Uterus (tissue), 4 donors: Measurements from ENCODE around the gene KLF13. TPM values are rescaled to one million over a fixed set of nuclear protein-coding genes. Genes with fewer than 3 reads are reported as not detected.

Experiments
- DNase-seq, 2 donors: peaks; one replicate each; pipeline ENCODE4 v3.0.0-alpha.2; 2019 to 2020
- H3K27ac ChIP-seq, 2 donors: fragments of 200-600 bp; sonication (generic); 1 replicate in 1 of 2; 2 replicates in 1 of 2; pipeline ENCODE4 v1.5.1; 2016 to 2018
- H3K27me3 ChIP-seq, 2 donors: fragments of 200-600 bp; sonication (generic); one replicate each; pipeline ENCODE4 v1.5.1; 2018 to 2019; ENCODE audit warnings: control low read depth in 1 of 2
- H3K36me3 ChIP-seq, 2 donors: fragments of 200-600 bp; sonication (generic); one replicate each; pipeline ENCODE4 v1.5.1; 2019; ENCODE audit warnings: control low read depth in 1 of 2
- H3K4me1 ChIP-seq, 2 donors: fragments of 200-600 bp; sonication (generic); one replicate each; pipeline ENCODE4 v1.5.1; 2018 to 2019; ENCODE audit warnings: control low read depth in 1 of 2
- H3K4me3 ChIP-seq, 2 donors: fragments of 200-600 bp; sonication (generic); 1 replicate in 1 of 2; 2 replicates in 1 of 2; pipeline ENCODE4 v1.5.1; 2018 to 2019; ENCODE audit warnings: mild to moderate bottlenecking in 1 of 2
- H3K9me3 ChIP-seq, 2 donors: fragments of 200-600 bp; sonication (generic); one replicate each; pipeline ENCODE4 v1.5.1; 2019; ENCODE audit warnings: control low read depth in 1 of 2
- POLR2A ChIP-seq, 2 donors: fragments of 450-650 bp; IDR thresholded peaks; one replicate each; pipeline ENCODE4 v1.6.1; 2016; ENCODE audit warnings: antibody characterized with exemption in 2 of 2, mild to moderate bottlenecking in 1 of 2, moderate library complexity in 1 of 2
- intact Hi-C: fragments of 100-400 bp; cut with DNase I; formaldehyde crosslinking; loops from one replicate; pipeline ENCODE4 v1.15.1; 2023; ENCODE audit warnings: low total_unique reads
- total RNA-seq, 4 donors: library from RNA; depleted of rRNA in 3 of 4; stranded (reverse); fragments of >200 nt in 3 of 4; gene quantifications; one replicate each; pipeline versions ENCODE4 v1.1.0 to v1.2.4, GENCODE V29; 2014 to 2023
- TF ChIP-seq, protein P1 (sequence below), 4 experiments: fragments of 200-600 bp in 2 of 4; fragments of 450-650 bp in 2 of 4; sonication (generic) in 2 of 4; IDR thresholded peaks; one replicate each; pipeline ENCODE4 v1.5.1; 2016 to 2019; ENCODE audit warnings: antibody characterized with exemption in 4 of 4, mild to moderate bottlenecking in 2 of 4, moderate library complexity in 1 of 4
- donor health status: DM: yes; HTN: yes; CAD: no.

The KLF13 gene
- total RNA-seq, 4 donors from 2014 or later = 20.2 to 58.8 (median 25.7) TPM

DNA sequence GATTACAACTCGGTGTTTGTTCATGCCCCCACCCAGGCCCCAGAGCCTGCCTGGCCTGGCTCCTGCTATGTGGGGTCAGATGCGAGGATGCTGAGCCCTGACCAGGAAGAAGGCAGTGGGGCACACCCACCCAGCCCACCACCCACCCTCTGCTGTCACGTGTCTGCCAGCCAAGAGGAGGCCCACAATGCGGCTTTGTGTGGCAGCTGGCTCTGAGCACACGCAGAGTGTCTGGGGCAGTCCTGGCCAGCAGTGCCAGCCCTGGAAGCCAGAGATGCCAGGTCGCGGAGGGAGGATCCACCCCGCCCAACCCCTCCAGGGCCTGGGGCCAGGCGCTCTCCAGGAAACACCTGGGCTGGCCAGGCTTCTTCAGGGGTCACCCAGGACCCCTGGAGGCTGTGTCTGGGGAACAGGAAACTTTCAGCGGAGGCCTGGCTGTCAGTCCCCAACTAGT lies 26.4 kb upstream of the KLF13 start:
- no peak for DNase-seq
- intact Hi-C loops = no loop called here
- H3K9me3 ChIP-seq = no peaks in the 10 kb centered on the region
- H3K27me3 ChIP-seq = no peaks in the 10 kb centered on the region
- H3K27ac ChIP-seq = no peak overlapping the region
- H3K4me3 ChIP-seq = no peak overlapping the region
- no peaks in the 10 kb centered on the region for H3K4me1 ChIP-seq
- no peaks in the 10 kb centered on the region for H3K36me3 ChIP-seq
- TF ChIP-seq, protein P1, sequence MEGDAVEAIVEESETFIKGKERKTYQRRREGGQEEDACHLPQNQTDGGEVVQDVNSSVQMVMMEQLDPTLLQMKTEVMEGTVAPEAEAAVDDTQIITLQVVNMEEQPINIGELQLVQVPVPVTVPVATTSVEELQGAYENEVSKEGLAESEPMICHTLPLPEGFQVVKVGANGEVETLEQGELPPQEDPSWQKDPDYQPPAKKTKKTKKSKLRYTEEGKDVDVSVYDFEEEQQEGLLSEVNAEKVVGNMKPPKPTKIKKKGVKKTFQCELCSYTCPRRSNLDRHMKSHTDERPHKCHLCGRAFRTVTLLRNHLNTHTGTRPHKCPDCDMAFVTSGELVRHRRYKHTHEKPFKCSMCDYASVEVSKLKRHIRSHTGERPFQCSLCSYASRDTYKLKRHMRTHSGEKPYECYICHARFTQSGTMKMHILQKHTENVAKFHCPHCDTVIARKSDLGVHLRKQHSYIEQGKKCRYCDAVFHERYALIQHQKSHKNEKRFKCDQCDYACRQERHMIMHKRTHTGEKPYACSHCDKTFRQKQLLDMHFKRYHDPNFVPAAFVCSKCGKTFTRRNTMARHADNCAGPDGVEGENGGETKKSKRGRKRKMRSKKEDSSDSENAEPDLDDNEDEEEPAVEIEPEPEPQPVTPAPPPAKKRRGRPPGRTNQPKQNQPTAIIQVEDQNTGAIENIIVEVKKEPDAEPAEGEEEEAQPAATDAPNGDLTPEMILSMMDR (IDR thresholded peaks at IDR 0.05) = no peak
- TF ChIP-seq POLR2A (IDR thresholded peaks at IDR 0.05) = no peak

DNA sequence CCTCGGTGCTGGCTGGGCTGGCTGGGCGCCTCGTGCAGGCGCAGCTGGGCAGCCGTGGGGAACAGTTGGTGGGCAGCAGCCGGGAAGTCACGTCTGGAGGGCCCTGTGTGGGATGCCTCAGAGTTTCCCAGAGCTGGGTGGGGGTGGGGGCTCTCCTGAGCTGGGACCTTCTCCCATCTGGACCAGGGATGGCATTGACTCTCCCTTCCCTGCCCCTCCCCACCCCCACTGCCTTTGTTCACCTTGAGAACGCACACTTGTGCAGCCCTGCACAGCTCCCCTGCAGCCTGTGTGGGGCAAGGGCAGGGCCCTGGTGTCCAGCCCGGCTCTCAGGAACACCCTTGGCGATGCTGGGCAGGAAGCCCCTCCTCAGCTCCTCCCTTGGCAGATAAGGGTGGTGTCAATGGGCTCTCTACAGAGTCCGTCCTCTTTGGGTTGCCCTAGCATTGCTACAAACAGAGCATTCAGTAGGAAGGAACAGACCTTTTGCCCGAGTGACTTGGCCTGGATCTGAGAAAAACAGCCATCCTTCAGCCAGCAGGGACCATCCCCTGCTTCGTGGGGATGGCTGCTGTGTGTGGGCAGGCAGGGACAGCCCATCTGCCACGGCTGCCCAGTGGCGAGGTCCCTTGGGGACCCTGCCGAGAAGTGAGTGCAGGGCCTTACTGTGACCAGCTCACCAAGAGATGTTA lies 25.5 kb upstream of the KLF13 start:
- H3K4me1 ChIP-seq = no peaks in the 10 kb centered on the region
- H3K4me3 ChIP-seq = no peak overlapping the region
- DNase-seq = no peak
- no peaks in the 10 kb centered on the region for H3K36me3 ChIP-seq
- H3K9me3 ChIP-seq = no peaks in the 10 kb centered on the region
- no peaks in the 10 kb centered on the region for H3K27me3 ChIP-seq
- intact Hi-C loops = no loop called here
- TF ChIP-seq, protein P1 (IDR thresholded peaks at IDR 0.05) = no peak
- TF ChIP-seq POLR2A (IDR thresholded peaks at IDR 0.05) = no peak
- no peak overlapping the region for H3K27ac ChIP-seq

DNA sequence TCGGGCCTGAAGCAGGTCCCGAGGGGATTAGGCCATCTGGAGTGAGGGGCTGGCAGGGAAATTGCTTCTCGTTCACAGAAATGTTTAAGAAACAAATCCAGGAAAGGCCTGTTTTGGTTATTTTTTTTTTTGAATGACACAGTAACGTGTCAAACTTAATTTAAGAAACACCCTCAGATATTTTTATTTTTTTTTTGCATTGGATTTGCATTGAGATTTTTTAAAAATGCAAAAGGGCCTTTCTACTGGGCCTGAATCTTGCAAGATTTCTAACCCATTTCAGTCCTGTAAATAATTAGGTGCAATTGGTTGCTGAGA lies 25.0 kb upstream of the KLF13 start:
- intact Hi-C loops = no loop called here
- no peaks in the 10 kb centered on the region for H3K4me1 ChIP-seq
- no peak for DNase-seq

DNA sequence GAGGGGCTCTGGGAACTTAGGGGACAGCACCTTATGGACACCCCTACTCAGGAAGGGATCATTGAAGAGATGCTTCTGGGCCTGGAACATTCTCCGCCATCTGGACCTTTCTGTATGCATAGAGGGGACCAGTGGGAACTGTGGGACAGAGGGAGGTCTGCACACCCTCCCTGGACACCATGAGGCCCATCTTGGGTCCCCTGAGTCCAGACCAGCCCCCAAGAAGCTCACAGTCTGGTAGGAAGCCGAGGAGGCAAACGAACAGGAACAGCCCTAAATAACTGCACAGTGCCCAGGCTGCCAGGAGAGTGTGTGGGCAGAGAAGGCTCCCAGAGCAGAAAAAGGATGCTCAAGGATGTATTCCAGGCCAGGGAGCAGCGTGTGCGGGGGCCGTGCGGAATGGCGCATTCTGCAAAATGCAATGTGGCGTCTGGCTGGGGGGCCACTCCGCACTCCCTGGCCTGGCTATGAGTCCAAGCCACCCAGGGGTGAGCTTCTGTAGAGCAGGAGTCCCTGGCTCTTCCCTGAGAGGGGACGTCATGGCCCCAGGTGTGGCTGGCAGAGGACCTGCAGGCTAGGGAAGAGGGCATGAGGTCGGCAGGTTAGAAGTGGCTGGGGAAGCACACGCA lies 24.5 kb upstream of the KLF13 start:
- Histone ChIP-seq H3K27ac (no peak overlapping the region), H3K27me3 (no peaks in the 10 kb centered on the region), H3K4me1 (no peaks in the 10 kb centered on the region), H3K4me3 (no peak overlapping the region), H3K36me3 (no peaks in the 10 kb centered on the region), H3K9me3 (no peaks in the 10 kb centered on the region)
- intact Hi-C loops = no loop called here
- DNase-seq = no peak
- TF ChIP-seq, protein P1 (IDR thresholded peaks at IDR 0.05) = no peak
- no peak for TF ChIP-seq POLR2A (IDR thresholded peaks at IDR 0.05)

More for the DNA sequence above, 25.0 kb upstream of the KLF13 start:
- Histone ChIP-seq H3K27me3 (no peaks in the 10 kb centered on the region), H3K36me3 (no peaks in the 10 kb centered on the region), H3K4me3 (no peak overlapping the region), H3K9me3 (no peaks in the 10 kb centered on the region), H3K27ac (no peak overlapping the region)
- TF ChIP-seq, protein P1 (IDR thresholded peaks at IDR 0.05) = no peak
- TF ChIP-seq POLR2A (IDR thresholded peaks at IDR 0.05) = no peak
